GM12872 (cell line): ENCODE results near the gene TGFBI.

Source experiments
- CTCF ChIP-seq: IDR thresholded peaks from 3 replicates; pipeline ENCODE4 v1.5.1; 2011; ENCODE audit warnings: low read depth, mild to moderate bottlenecking, low read length, moderate library complexity; ENCODE audit not compliant: insufficient read depth

The TGFBI gene

DNA sequence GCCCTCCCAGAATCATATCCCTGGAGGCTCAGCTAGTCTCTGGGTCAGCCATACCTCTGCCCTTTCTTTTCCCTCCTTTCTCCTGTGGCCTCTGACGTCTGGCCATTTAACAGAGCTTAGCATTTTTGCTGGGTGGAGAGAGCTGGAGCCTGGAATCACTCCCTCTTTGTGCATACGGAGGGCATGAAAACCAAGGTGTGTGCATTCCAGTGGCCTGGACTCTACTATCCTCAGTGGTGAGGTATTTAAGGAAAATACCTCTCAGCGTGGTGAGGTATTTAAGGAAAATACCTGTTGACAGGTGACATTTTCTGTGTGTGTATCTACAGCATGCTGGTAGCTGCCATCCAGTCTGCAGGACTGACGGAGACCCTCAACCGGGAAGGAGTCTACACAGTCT is 27.5 kb downstream of the TGFBI start:
- no peak for TF ChIP-seq CTCF

GRCh38 chr5:136056771-136057335 is 28.1 kb downstream of the TGFBI start:
- no peak for TF ChIP-seq CTCF

DNA sequence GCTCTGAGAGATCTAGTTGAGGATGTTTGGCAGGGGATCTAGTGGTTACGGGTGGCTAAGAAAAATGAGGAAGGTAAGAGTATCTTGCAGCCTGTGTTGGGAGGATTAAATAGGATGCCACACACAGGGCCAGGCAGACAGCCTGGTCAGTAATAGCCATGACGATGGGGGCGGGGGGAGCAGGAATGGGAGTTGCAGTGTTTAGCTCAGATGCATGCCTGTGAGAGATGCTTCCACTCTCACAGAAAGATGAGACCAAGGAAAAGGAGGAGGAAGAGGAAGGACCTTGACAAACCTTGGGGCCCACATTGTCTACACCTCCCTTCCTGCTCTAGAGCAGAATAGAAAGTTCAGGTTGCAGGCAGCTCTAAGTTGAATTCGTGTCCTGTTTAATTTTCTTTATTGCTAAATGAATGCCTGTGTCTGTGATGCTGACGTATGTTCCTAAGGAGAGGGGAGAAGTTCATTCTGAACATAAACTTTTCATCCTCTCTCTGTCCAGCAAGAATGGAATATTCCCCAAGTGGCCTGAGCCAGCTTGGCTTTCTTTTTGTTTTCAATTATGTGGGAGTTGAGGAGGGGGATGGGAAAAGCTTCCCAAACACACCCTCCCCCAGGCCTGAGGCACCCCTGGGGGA is 28.7 kb downstream of the TGFBI start:
- no peak for TF ChIP-seq CTCF

DNA sequence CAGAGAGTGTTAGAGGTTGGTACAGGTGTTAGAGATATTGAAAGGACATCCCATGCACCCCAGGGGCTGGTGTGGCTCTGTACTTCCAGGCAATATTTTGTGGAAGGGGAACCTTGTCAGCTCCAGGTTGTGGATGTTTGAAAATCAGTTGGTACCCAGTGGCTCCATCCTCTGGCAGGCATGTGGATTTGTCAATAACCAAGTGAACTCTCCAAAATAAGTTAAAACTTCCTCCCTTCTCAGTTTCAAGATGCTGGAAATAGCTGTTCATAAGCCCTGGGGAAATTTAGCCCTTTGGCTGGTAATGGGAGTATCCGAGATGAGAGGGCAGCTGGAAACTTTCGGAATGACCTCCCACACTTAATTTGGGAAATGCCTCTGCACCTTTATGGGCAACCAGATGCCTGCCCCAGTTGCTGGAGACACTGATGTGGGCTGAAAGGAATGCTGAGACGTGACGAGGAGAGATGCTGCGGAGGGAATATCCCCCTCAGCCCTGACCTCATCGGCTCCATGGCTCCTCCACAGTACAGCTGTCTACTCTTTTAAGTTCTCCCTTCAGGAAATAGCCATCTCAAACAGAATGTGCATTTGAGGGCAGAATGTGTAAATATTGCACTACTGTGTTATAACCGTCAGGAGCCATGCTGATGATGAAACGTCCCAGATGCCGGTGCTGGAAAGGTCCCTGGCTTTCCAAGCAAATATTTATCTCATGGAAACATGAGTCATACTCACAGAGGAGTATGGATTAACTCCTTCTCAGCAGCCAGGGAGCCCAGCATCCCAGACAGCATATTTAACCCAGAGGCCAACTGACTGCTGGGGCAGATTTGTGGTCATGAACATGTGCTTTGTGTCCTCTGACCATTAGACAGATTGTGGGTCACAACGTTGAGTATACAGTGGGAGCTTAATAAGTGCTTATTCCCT is 29.5 kb downstream of the TGFBI start:
- no peak for TF ChIP-seq CTCF

DNA sequence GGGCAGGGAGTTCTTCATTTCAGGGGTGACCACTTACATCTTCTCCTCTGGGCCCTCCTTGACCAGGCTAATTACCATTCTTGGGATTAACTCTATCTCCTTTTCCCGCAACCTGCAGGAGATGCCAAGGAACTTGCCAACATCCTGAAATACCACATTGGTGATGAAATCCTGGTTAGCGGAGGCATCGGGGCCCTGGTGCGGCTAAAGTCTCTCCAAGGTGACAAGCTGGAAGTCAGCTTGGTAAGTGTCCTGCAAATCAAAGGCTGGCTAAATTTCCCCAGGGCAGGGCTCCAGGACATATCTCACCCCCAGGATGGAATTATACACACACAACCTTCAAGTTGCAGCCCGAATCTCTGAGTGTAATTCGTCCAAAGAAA is 30.2 kb downstream of the TGFBI start:
- no peak for TF ChIP-seq CTCF

GRCh38 chr5:136060963-136061362 is 32.2 kb downstream of the TGFBI start:
- TF ChIP-seq CTCF, result no peak

DNA sequence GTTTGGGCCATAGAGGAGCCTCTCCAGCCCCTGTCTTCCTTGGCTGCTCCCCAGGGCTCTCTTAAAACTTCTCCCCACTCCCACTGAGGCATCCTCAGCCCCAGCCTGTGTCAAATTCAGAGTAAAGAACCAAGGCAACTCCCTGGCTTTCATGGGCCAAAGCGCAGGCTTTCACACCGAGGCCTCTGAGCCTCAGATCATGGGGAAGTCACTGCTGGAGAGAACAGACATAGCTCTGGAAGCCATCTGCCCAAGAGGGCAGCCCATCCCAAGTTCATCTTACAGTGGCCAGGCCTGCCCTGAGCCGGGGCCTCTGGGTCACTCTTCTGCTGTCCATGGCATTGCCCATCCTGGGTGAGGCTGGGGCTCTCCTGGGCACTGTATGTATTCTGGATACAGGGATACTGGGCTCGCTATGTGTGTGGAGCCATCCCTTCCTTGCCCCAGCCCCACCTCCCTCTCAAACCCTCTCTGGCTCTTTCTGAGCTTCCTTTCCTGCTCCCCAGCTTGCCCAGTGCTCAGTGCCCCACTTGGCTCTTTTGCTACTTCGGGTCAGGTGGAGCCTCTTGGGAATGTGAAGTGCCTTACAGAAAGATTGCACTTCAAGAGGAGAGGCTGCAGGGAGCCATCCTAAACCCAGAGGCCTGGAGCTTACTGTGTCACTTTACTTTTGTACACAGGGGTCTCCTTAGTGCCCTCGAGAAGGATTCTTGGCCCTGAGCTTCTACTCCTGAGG is 33.0 kb downstream of the TGFBI start:
- no peak for TF ChIP-seq CTCF
